IMR-90 (cell line): Measurements from ENCODE around the gene FBXW2.

ENCODE experiments used
- CTCF ChIP-seq: conservative IDR thresholded peaks from 2 replicates; pipeline ENCODE4 v1.5.1; 2012; ENCODE audit warnings: mild to moderate bottlenecking, low read depth, low read length, improper control_type of control experiment
- ELK1 ChIP-seq: fragments of 150-350 bp; IDR thresholded peaks from 2 replicates; pipeline ENCODE4 v1.6.1; 2016; ENCODE audit warnings: low read depth, mild to moderate bottlenecking, low read length, moderate library complexity, borderline replicate concordance
- MXI1 ChIP-seq: IDR thresholded peaks from 2 replicates; pipeline ENCODE4 v1.6.1; 2012; ENCODE audit warnings: low read depth, mild to moderate bottlenecking, low read length, moderate library complexity, borderline replicate concordance
- POLR2A ChIP-seq: IDR thresholded peaks from 2 replicates; pipeline ENCODE4 v1.6.1; 2012; ENCODE audit warnings: mild to moderate bottlenecking, low read depth, low read length
- RCOR1 ChIP-seq: IDR thresholded peaks from 2 replicates; pipeline ENCODE4 v1.6.1; 2012; ENCODE audit warnings: mild to moderate bottlenecking, low read length, improper control_type of control experiment; ENCODE audit not compliant: insufficient replicate concordance
- SMC3 ChIP-seq: fragments of 150-350 bp; IDR thresholded peaks from 2 replicates; pipeline ENCODE4 v1.6.1; 2016; ENCODE audit warnings: low read depth, mild to moderate bottlenecking, antibody characterized with exemption, low read length, moderate library complexity

DNA sequence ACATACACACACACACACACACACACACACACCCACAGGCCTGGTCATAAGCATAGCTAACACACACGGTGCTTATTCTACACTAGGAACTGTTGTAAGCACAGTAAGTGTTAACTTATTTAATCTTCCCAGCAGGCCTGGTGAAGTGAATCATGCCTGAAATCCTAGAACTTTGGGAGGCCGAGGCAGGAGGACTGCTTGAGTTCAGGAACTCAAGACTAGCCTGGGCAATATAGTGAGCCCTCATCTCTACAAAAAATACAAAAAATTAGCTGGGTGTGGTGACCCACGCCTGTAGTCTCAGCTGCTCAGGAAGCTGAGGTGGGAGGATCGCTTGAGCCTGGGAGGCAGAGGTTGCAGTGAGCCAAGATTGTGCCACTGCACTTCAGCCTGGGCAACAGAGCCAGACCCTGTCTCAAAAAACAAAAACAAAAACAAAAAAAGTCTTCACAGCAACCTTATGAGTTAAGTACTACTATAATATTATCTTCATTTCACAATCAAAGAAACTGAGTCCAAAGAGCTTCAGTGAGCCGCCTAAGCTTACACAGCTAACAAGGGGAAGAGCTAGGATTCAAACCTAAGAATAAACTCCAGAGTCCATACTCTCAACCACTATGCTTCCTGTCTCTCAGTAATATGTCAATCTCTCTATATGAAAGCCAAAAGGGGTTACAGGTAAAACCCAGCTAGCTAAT lies 81.2 kb downstream of the FBXW2 start:
- no peak for TF ChIP-seq CTCF
- no peak for TF ChIP-seq MXI1
- no peak for TF ChIP-seq SMC3
- TF ChIP-seq POLR2A: no peak
- no peak for TF ChIP-seq ELK1
- no peak for TF ChIP-seq RCOR1
